Inflammatory macrophage treated with lipopolysaccharide for 1 hour (primary cell): Measurements from ENCODE around the gene LPAR3.

ENCODE experiments used
- DNase-seq, 2 donors: peaks; one replicate each; pipeline ENCODE4 v3.0.0-alpha.2; 2020 to 2022

LPAR3 gene

DNA sequence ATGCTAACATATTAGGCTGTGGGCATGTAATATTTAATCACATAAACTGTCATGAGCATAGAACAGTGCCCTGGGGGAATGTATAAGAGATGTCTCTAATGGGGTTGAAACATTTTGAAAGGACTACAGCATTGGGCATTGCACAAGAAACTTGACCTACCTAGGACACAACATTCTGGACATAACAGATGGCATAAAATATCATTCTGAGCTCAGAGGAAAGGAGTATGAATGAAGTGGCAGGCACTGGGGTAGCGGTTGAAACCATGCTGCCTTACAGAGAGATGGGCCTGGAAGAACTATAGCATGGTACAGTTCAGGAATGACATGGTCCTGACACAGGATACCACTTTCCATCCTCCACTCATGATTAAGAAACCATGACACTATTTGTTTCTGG is 69.0 kb downstream of the LPAR3 start:
- DNase-seq: no peak

GRCh38 chr1:84823511-84823910 is 69.5 kb downstream of the LPAR3 start:
- no peak for DNase-seq

GRCh38 chr1:84810343-84810742 is 82.7 kb downstream of the LPAR3 start:
- no peak for DNase-seq

- DNase-seq: no peak
Observed at GRCh38 chr1:84809023-84809422, 84.0 kb downstream of the LPAR3 start.

GRCh38 chr1:84803604-84804003 is 89.4 kb downstream of the LPAR3 start:
- no peak for DNase-seq

DNA sequence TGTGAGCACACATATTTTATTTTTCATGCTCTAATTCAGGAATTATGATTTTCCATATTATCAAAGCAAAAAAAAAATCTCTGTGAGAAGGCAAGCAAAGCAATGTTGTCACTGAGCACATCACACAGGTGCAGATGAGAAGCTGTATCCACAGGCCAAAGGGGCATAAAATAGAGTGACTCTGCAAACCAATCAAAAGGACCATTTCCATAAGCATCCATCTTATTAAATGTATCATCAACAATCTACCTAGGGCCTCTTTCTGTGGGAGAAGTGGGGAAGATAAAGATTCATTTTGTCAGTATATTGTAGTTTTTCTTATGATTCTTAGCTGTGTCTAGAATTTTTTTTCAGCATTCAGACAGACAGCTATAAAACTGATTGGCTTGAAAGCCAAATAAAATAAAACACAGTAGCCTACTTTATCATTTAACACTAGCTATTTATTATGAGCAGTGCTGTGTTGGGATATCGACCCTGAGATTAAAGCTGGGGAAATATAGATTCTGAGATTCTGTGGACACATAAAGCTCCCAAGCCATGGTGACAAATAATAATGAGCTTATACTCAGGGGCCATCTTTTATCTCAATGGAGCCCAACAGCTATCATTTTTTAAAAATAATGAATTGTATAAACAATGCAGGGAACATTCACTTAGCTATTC is 90.3 kb downstream of the LPAR3 start:
- DNase-seq: no peak

DNA sequence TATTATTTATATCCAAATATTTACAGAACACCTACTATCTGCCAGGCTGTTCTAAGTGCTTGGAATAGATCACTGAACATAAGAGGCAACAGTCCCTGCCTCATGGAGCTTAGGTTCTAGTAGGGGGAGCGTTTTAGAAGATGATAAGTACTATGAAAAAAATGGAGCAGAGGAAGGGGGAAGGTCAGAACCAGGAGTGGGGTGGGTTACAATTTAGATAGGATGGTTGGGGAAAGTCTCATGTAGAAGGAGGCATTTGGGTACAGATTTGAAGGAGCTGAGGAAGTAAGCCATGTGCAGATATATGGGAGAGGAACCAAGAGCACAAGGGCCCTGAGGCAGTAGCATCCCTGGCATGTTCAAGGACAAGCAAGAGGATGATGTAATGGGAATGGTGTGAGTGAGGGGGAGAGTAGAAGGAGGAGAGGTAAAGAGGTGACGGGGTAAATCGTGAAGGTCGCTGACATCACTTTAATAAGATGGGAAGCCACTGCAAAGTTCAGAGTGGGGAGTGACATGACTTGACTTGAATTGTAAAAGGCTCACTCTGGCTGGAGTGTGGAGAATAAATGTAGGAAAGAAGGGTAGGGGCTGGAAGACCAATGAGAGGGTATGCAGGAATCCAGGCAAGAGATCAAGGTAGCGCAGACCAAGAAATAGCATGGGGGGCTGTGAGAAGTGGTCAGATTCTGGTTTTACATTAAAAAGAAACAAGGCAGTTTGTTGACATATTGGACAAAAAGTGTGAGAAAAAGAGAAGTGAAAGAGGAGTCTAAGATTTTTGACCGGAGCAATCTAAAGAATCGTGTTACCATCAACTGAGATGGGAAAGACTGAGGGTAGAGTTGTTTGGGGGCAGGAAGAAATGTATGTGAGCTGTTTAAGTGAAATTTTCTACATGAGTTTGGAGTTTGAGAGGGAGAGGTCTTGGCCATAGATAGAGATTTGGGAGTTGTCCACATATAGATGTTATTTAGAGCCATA is 92.6 kb downstream of the LPAR3 start:
- no peak for DNase-seq

- no peak for DNase-seq
Observed at GRCh38 chr1:84797603-84798002, 95.4 kb downstream of the LPAR3 start.

GRCh38 chr1:84795966-84796600 is 96.9 kb downstream of the LPAR3 start:
- DNase-seq: peak; percentile 8 to 26

DNA sequence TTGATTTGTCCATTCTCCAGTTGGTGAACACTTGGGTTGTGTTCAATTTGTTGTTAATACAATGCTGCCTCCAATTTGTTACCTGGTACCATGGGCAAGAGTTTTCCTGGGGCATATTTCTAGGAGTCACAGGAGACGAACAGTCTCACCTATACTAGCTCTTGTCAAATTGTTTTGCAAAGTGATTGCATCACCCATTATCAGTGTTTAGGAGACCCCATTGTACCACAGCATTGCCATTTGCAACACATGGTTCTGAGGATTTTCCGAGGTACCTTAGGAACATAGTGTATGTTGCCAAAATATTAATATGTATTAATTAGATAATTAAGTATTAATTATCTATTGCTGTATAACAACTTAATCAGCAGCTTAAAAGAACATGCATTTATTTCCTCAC is 97.8 kb downstream of the LPAR3 start:
- no peak for DNase-seq

DNA sequence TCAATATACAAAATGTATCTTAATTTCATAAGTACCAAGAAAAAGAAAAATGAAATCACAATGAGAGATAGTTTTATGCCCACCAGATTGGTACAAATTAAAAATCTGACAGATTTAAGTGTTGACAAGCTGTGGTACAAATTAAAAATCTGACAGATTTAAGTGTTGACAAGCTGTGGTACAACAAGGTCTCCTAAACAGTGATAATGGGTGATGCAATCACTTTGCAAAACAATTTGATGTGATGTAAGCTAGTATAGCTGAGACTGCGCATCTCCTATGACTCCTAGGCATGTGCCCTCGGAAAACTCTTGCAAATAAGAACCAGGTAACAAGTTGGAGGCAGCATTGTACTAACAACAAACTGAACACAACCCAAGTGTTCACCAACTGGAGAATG is 100.6 kb downstream of the LPAR3 start:
- no peak for DNase-seq

- DNase-seq: no peak
Observed at GRCh38 chr1:84789014-84789413, 104.0 kb downstream of the LPAR3 start.

GRCh38 chr1:84785271-84786036 is 107.6 kb downstream of the LPAR3 start:
- no peak for DNase-seq

- no peak for DNase-seq
Observed at GRCh38 chr1:84782881-84783280, 110.1 kb downstream of the LPAR3 start.

DNA sequence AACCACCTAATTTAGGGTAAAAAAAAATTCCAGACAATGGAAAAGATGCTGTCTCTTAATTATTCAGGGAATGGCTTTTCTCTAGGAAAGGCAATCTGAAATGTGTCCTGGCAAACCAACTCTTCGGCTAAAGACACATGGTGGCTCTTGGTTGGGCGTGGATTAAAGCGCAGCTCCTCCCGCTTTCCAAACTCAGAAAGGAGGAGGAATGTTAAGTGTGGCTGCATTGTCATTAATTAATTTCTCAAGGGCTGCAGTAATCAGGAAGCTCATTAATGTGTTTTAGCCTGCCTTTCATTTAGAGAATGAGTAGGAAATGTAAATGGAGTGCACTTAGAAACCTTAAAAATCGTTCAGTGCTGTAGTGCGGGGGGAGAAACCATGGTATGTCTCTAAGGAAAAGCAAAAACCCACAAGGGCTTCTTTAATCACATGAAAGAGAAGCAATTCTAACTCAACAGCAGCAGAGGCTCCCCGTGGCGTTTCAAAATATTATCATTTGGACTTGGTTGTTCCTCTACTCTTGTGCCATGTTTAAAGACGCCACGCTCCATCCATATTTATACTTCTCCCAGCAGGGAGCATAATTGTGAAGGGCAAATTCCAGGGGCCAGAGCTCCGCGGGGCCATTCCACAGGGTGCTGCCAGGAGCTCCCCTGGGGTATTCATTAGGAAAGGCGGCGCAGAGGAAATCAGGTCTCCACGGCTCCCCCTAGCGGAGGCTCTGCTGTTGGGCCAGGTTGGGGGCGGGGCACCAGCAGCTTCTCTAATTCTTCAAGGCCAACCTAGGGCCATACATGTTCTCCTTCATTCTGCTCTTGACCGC is 110.8 kb downstream of the LPAR3 start:
- DNase-seq: peak; percentile 22 to 71

DNA sequence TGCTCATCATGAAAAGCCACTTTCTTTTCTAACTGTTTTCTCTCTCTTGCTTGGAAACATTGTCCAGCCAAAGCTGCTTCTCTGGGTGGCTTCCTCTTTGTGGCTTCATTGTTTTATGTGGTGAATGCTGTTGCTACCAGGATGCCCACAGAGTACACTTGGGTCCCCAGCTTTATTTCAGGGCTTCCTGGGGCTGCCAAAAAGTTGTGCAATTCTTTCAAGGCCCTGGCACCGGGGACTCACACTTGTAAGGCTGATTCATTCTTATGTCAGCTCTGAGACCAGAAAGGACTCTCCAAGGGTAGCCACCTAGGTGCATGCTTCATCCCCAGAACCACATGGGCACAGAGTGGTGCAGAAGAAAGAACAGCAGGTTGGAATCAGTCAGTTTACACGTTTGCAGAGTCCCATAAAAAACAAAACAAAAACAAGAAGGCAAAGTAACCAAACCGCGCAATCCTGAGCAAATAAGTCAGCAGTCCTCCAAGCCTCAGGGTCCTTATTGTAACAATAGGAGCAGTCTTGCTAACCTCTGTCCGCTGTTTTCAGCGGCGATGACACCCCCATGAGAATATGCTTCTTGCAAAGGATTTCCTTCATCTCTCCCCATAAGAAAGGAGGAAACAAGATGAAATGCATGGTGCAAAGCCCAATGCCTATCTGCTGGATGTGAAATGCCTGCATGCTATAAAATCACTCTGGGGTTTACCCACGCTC is 112.8 kb downstream of the LPAR3 start:
- DNase-seq: no peak

DNA sequence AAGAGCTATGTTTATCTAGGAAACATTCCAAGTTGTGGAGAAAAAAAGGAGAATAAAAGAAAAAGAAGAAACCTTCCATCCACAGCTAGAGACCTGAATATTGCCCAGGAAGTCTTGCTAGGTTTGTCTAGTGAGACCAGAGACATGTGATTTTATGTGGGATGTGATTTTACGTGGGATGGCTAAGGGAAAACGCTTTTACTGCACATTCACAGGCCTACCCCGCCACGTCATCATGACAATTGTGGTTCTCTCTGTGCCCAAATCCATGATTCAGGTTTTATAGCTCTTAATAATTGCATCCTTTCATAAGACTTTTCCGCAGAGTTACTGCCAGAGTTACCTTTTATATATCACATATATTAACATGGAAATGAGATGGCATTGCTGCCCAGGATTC is 116.4 kb downstream of the LPAR3 start:
- peak in 1 of 2 donors; percentile 8 for DNase-seq

GRCh38 chr1:84775535-84775920 is 117.5 kb downstream of the LPAR3 start:
- no peak for DNase-seq

DNA sequence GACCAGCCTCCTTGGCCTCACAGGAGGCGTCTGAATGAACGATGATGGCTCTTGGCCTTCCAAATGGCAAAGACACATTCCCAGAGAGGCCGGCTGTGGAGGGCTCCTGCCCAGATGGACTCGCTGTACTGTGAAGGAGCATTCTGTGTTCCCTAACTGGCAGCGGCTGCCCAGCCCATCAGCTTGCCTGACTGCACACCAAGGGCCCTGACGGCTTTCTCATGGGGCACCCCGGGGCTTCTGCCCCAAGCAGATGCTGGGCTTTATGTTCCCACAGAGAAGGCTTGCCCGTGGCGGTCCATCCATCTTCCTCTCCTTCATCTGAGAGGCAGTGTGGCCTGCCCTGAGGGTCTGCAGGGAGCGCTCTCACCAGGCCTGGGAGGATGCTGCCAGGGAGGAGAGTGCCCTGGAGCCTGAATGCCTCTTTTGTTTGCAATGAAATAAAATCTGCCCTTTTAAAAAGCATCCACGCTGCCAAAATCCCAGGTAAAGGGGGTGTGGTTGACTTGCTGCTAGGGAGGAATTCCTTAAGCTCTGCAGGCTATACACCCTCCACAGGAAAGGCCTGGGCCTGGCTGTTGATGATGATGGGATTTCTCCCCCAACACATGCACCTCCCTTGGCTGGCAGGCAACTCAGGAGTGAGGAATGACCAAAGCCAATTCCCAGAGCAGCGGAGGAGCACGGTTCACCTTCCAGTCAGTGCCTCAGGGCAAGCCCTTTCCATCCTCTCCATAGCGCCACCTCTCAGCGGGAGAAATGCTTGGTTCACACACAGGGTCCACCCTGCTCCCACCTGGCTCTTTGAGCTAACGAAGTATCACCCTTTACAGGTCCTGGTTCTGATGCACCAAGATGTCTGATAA is 118.1 kb downstream of the LPAR3 start:
- DNase-seq: no peak

DNA sequence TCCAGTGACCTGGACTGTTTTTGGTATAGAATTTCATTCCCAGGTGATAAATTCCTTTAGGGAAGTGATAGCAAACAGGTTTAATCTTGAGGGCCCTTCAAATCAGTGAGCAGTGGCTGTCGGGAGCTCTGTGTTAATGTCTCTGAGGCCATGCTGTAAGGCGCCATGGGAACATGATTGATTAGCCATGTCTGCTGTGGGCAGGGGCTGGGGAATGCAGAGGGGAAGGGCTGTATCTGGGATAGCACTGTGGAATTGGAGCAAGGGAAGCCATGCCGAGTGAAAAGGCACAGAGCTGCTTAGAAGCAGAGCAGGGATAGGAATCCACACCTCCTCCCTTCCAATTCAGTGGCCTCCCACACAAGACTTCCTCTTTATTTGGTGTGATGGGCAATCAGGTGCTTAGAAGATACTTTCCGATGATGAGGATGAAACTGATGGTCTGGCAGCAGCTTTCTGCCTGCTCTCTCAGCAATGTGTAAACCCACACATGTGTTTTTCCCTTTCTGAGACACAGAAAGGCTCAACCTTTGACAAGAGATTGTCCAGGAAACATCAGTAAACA is 119.0 kb downstream of the LPAR3 start:
- no peak for DNase-seq
